CD4-positive, alpha-beta T cell (primary cell): Measurements from ENCODE around the gene SPOCK1. TPM values are rescaled to one million over a fixed set of nuclear protein-coding genes. Genes with fewer than 3 reads are reported as not detected.

Experiments
- ATAC-seq: fragments of 200-7000 bp; cut with Tn5 transposase; one replicate; pipeline ENCODE4 v1.10.0; 2022; ENCODE audit warnings: mild to moderate bottlenecking; ENCODE audit not compliant: poor library complexity
- CTCF ChIA-PET: fragments of 350-600 bp; sonication (Branson Sonifier 250); formaldehyde crosslinking; loops from one replicate; lab custom pipeline; 2021; ENCODE audit warnings: antibody characterized with exemption, inconsistent platforms; lab: Charles Lee
- POLR2A ChIA-PET: fragments of 350-600 bp; sonication (Branson Sonifier 250); formaldehyde crosslinking; loops from one replicate; lab custom pipeline; 2021; ENCODE audit warnings: antibody characterized with exemption, inconsistent platforms; lab: Charles Lee
- DNase-seq, 14 experiments: peaks; one replicate each; pipeline ENCODE4 v3.0.0-alpha.2; 2013 to 2020; ENCODE audit warnings: mixed read lengths in 2 of 14
- H3K27ac ChIP-seq, 2 donors: one replicate each; pipeline versions ENCODE4 v1.5.1 to v1.7.0; 2013; ENCODE audit warnings: low read length in 2 of 2, low read depth in 1 of 2, mild to moderate bottlenecking in 1 of 2
- H3K27me3 ChIP-seq, 2 experiments: 1 replicate in 1 of 2; 2 replicates in 1 of 2; pipeline versions ENCODE4 v1.6.1 to v1.7.0; 2013; ENCODE audit warnings: low read length in 2 of 2, control low read depth in 1 of 2, mild to moderate bottlenecking in 1 of 2, moderate library complexity in 1 of 2; ENCODE audit not compliant: insufficient read depth in 2 of 2, control insufficient read depth in 1 of 2
- H3K36me3 ChIP-seq: one replicate; pipeline ENCODE4 v1.6.1; 2013; ENCODE audit warnings: low read length, control low read depth; ENCODE audit not compliant: insufficient read depth
- H3K4me1 ChIP-seq: one replicate; pipeline ENCODE4 v1.6.1; 2013; ENCODE audit warnings: low read length, control low read depth; ENCODE audit not compliant: insufficient read depth
- H3K4me3 ChIP-seq: one replicate; pipeline ENCODE4 v1.5.1; 2013; ENCODE audit warnings: mild to moderate bottlenecking, low read length, moderate library complexity
- H3K9me3 ChIP-seq, 2 experiments: 1 replicate in 1 of 2; 2 replicates in 1 of 2; pipeline versions ENCODE4 v1.6.1 to v1.7.0; 2013; ENCODE audit warnings: low read length in 2 of 2, mild to moderate bottlenecking in 2 of 2, control low read depth in 1 of 2, moderate library complexity in 1 of 2; ENCODE audit not compliant: control insufficient read depth in 1 of 2, insufficient read depth in 1 of 2
- H3K27ac Mint-ChIP-seq: one replicate; pipeline ENCODE4 v1.8.0; 2020; ENCODE audit warnings: mixed read lengths
- H3K27me3 Mint-ChIP-seq: one replicate; pipeline ENCODE4 v1.8.0; 2021; ENCODE audit warnings: mixed read lengths
- H3K36me3 Mint-ChIP-seq: one replicate; pipeline ENCODE4 v1.8.0; 2021; ENCODE audit warnings: low read depth, mixed read lengths
- H3K4me1 Mint-ChIP-seq: one replicate; pipeline ENCODE4 v1.8.0; 2021; ENCODE audit warnings: low read depth, mixed read lengths
- H3K4me3 Mint-ChIP-seq: one replicate; pipeline ENCODE4 v1.8.0; 2020; ENCODE audit warnings: mild to moderate bottlenecking, mixed read lengths
- H3K9me3 Mint-ChIP-seq: one replicate; pipeline ENCODE4 v1.8.0; 2020; ENCODE audit warnings: mixed read lengths
- CTCF ChIP-seq: fragments of 200-600 bp; IDR thresholded peaks from one replicate; pipeline ENCODE4 v1.8.0; 2022; ENCODE audit warnings: antibody characterized with exemption, mild to moderate bottlenecking
- intact Hi-C, 2 experiments: fragments of 100-400 bp; cut with DNase I in 1 of 2; cut with micrococcal nuclease in 1 of 2; formaldehyde crosslinking; loops; one replicate each; pipeline versions ENCODE4 v1.15.1 to v1.9.0; 2023 to 2025; cut with DNase I, micrococcal nuclease
- total RNA-seq, 174 experiments: library from RNA in 2 of 174; stranded (reverse) in 2 of 174; gene quantifications; one replicate each; pipeline ENCODE4 v1.2.3 and lab custom pipeline; 2021 to 2026

SPOCK1 gene
- total RNA-seq, 2 experiments from 2014 or later, result not detected

DNA sequence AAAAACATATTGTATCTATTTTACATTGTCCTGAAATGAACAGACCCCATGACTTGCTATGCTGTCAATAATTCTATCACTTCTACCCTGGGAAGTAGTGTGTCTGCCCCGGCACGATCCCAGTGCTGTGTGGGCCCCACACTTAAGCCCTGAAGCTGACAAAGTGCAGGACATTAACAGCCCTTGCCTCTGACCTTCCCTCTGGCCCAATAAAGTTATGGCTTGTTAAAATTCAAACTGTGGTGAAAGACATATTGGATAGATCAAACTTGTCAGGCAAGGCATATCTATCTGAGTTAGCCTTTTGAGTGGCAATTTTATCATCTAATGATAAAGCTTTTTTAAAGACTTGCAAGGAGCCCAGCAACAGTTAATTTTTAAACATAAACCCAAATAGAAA is 229.2 kb downstream of the SPOCK1 start:
- no peak overlapping the region for H3K4me3 Mint-ChIP-seq
- no peak overlapping the region for H3K4me3 ChIP-seq
- H3K9me3 Mint-ChIP-seq, result no peaks in the 10 kb centered on the region
- H3K9me3 ChIP-seq, result no peaks in the 10 kb centered on the region
- no peak for TF ChIP-seq CTCF
- no peak overlapping the region for H3K27ac ChIP-seq
- peaks cover 15% of the 10 kb centered on the region for H3K27me3 Mint-ChIP-seq
- H3K27me3 ChIP-seq, result peaks cover 0 to 4% of the 10 kb centered on the region in 2 experiments
- POLR2A ChIA-PET, result no interaction called here
- no peak for ATAC-seq
- no peaks in the 10 kb centered on the region for H3K36me3 Mint-ChIP-seq
- no peaks in the 10 kb centered on the region for H3K4me1 ChIP-seq
- no peaks in the 10 kb centered on the region for H3K4me1 Mint-ChIP-seq
- CTCF ChIA-PET, result no interaction called here
- H3K36me3 ChIP-seq, result no peaks in the 10 kb centered on the region
- intact Hi-C loops, result no loop called here
- DNase-seq, result no peak
- no peak overlapping the region for H3K27ac Mint-ChIP-seq

GRCh38 chr5:137269274-137269673 is 229.9 kb downstream of the SPOCK1 start:
- Mint-ChIP-seq H3K36me3 (no peaks in the 10 kb centered on the region), H3K27ac (no peak overlapping the region), H3K27me3 (peaks cover 15% of the 10 kb centered on the region), H3K4me1 (no peaks in the 10 kb centered on the region), H3K9me3 (no peaks in the 10 kb centered on the region), H3K4me3 (no peak overlapping the region)
- no peaks in the 10 kb centered on the region for H3K36me3 ChIP-seq
- intact Hi-C loops, result no loop called here
- no peaks in the 10 kb centered on the region for H3K9me3 ChIP-seq
- H3K27me3 ChIP-seq, result peaks cover 0 to 4% of the 10 kb centered on the region in 2 experiments
- ATAC-seq, result no peak
- POLR2A ChIA-PET, result no interaction called here
- TF ChIP-seq CTCF, result no peak
- H3K4me3 ChIP-seq, result no peak overlapping the region
- no peak for DNase-seq
- CTCF ChIA-PET, result no interaction called here
- no peak overlapping the region for H3K27ac ChIP-seq
- H3K4me1 ChIP-seq, result no peaks in the 10 kb centered on the region

- no peak for ATAC-seq
- CTCF ChIA-PET, result no interaction called here
- peaks cover 0 to 4% of the 10 kb centered on the region in 2 experiments for H3K27me3 ChIP-seq
- no peaks in the 10 kb centered on the region for H3K36me3 ChIP-seq
- TF ChIP-seq CTCF, result no peak
- POLR2A ChIA-PET, result no interaction called here
- intact Hi-C loops, result no loop called here
- Mint-ChIP-seq H3K27ac (no peak overlapping the region), H3K9me3 (no peaks in the 10 kb centered on the region), H3K4me3 (no peak overlapping the region), H3K27me3 (peaks cover 15% of the 10 kb centered on the region), H3K36me3 (no peaks in the 10 kb centered on the region), H3K4me1 (no peaks in the 10 kb centered on the region)
- H3K4me1 ChIP-seq, result no peaks in the 10 kb centered on the region
- DNase-seq, result no peak
- no peak overlapping the region for H3K27ac ChIP-seq
- H3K4me3 ChIP-seq, result no peak overlapping the region
- H3K9me3 ChIP-seq, result no peaks in the 10 kb centered on the region
These were observed 230.5 kb downstream of the SPOCK1 start for GRCh38 chr5:137268646-137269045.
